ENCODE data around the gene LRRFIP2.
"Not testable (repeated sequence)": the region's sequence is repeated elsewhere in the genome, so short reads cannot be mapped to it uniquely, and the experiment has no call there.

The LRRFIP2 gene

DNA sequence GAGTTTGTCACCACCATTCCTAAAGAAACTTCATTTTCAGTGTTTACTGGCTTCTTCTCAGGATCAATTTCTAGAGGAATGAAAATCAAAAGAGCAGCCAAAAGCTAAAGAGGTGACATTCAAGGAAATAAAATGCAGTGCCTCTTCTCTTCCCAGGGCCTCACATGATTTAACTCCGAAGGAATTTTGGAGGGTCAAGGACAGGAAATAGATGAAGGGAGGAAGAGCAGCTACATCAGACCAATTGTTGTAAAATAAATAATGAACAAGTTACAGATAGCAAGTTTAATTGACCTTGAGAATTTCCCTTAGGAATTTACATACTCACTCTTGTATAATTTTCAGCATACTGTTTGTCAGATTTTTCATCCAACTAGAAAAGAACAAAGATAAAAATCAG is 78.1 kb downstream of the LRRFIP2 start:
- ATAC-seq (no peak), DNase-seq (ENCODE audit: low spot score in 2 of 2) (no peak)
- no peaks in the 10 kb centered on the region for H3K9me3 Mint-ChIP-seq
- no peak overlapping the region for H3K4me3 Mint-ChIP-seq
- H3K4me1 Mint-ChIP-seq: no peaks in the 10 kb centered on the region
- H3K27ac Mint-ChIP-seq: no peak overlapping the region
- H3K36me3 Mint-ChIP-seq: peaks cover 21% of the 10 kb centered on the region

DNA sequence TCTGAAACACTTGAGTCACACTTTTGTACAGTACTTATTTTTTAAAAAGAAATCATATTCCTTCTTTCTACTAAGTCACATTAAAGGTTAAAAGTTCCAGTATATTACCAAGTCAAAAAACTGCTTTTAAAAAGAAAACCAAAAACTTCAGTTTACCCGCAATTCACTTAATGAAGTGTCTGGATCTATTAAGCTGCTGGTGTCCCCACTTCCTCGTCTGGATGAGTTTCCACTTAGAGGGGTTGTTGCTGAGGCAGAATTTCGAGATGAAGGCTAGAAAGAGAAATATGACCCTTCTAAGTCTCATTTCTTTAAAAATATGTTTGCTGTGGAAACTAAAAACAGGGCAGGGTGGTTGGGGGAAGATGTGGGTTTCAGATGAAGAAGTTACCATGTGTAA is 79.7 kb downstream of the LRRFIP2 start:
- no peak for DNase-seq (ENCODE audit: low spot score in 2 of 2)
- no peak overlapping the region for H3K4me3 Mint-ChIP-seq
- H3K36me3 Mint-ChIP-seq: peaks cover 23% of the 10 kb centered on the region
- ATAC-seq: no peak
- H3K9me3 Mint-ChIP-seq: no peaks in the 10 kb centered on the region
- H3K27ac Mint-ChIP-seq: no peak overlapping the region
- no peaks in the 10 kb centered on the region for H3K4me1 Mint-ChIP-seq

DNA sequence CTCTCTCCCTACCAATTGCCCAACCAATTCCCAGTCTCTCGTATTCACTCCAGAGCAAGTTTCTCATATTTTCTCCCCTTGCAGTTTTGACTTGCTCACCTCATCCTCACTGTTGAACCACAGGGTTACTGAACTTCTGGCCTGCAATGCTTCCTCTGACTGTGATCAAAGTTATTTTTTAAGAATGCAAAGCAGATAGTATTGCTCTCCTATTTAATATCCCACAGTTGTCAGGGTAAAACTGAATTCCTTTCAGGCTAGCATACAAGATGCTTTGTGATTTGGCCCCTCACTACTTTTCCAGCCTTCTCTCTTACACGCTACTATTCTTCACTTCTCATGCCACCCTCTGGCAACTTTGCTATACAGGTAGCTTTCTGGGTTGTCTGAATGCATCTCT is 80.9 kb downstream of the LRRFIP2 start:
- DNase-seq (ENCODE audit: low spot score in 2 of 2): no peak
- no peak overlapping the region for H3K4me3 Mint-ChIP-seq
- no peak for ATAC-seq
- no peaks in the 10 kb centered on the region for H3K4me1 Mint-ChIP-seq
- peak overlapping the region; percentile 2 for H3K27ac Mint-ChIP-seq
- H3K9me3 Mint-ChIP-seq: no peaks in the 10 kb centered on the region
- H3K36me3 Mint-ChIP-seq: peaks cover 28% of the 10 kb centered on the region

GRCh38 chr3:37092484-37092883 is 81.9 kb downstream of the LRRFIP2 start:
- no peak overlapping the region for H3K4me3 Mint-ChIP-seq
- DNase-seq (ENCODE audit: low spot score in 2 of 2) (no peak), ATAC-seq (no peak)
- H3K27ac Mint-ChIP-seq: peak overlapping the region; percentile 2
- peaks cover 31% of the 10 kb centered on the region for H3K36me3 Mint-ChIP-seq
- H3K4me1 Mint-ChIP-seq: no peaks in the 10 kb centered on the region
- H3K9me3 Mint-ChIP-seq: no peaks in the 10 kb centered on the region

DNA sequence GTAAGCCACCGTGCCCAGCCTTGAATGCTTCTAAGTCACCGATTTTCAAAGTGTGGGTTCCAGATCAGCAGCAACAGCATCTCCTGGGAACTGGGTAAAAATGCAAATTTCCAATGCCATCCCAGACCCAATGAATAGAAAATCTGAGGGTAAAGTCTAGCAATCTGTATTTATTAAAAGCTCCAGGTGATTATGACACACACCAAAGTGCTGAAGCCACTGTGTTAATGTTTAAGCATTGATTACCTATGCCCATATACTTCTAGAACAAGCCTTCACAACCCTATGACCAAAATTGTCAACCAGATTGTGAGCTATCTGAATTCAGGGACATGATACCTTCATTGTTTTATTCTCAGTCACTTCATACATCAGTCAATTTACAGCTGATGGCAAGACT is 86.5 kb downstream of the LRRFIP2 start:
- Mint-ChIP-seq H3K9me3 (no peaks in the 10 kb centered on the region), H3K27ac (no peak overlapping the region), H3K4me1 (no peaks in the 10 kb centered on the region), H3K36me3 (peaks cover 41% of the 10 kb centered on the region), H3K4me3 (no peak overlapping the region)
- DNase-seq (ENCODE audit: low spot score in 2 of 2): no peak
- ATAC-seq: no peak

DNA sequence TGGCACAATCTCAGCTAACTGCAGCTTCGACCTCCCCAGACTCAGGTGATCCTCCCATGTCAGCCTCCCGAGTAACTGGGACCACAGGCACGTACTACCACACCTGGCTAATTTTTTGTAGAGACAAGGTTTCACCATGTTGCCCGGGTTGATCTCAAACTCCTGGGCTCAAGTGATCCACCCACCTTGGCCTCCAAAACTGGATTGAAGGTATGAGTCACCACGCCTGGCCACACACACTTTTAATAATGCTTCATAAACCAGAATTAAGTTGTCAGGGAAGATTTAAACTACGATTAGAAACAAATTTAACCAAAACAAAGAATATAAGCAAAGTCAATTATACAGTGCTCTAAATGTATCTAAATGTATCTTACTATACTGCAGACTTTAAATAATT is 87.5 kb downstream of the LRRFIP2 start:
- DNase-seq (ENCODE audit: low spot score in 2 of 2) (no peak), ATAC-seq (no peak)
- peaks cover 48% of the 10 kb centered on the region for H3K36me3 Mint-ChIP-seq
- no peak overlapping the region for H3K27ac Mint-ChIP-seq
- no peak overlapping the region for H3K4me3 Mint-ChIP-seq
- no peaks in the 10 kb centered on the region for H3K9me3 Mint-ChIP-seq
- no peaks in the 10 kb centered on the region for H3K4me1 Mint-ChIP-seq

DNA sequence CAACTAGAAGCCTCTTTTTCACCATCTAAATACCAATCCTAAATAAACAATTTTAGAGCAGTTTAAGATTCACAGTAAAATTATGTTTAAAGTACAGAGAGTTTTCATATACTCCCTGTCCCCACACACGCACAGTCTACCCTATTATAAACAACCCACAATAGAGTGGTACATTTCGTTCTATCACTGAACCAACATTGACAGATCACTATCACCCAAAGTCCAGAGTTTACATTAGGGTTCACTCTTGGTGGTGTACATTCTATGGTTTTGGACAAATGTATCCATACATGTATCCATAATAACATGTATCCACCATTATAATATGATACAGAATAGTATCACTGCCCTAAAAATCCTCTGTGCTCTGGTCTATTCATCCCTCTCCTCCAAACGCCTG is 92.1 kb downstream of the LRRFIP2 start:
- H3K4me1 Mint-ChIP-seq: no peaks in the 10 kb centered on the region
- ATAC-seq: no peak
- H3K4me3 Mint-ChIP-seq: no peak overlapping the region
- peaks cover 60% of the 10 kb centered on the region for H3K36me3 Mint-ChIP-seq
- no peaks in the 10 kb centered on the region for H3K9me3 Mint-ChIP-seq
- DNase-seq (ENCODE audit: low spot score in 2 of 2): no peak
- H3K27ac Mint-ChIP-seq: no peak overlapping the region

GRCh38 chr3:37075955-37076354 is 98.4 kb downstream of the LRRFIP2 start:
- Mint-ChIP-seq H3K4me1 (no peaks in the 10 kb centered on the region), H3K9me3 (no peaks in the 10 kb centered on the region), H3K36me3 (peaks cover 79% of the 10 kb centered on the region), H3K4me3 (no peak overlapping the region), H3K27ac (no peak overlapping the region)
- ATAC-seq (no peak), DNase-seq (ENCODE audit: low spot score in 2 of 2) (no peak)

- peaks cover 69% of the 10 kb centered on the region for H3K36me3 Mint-ChIP-seq
Measured at GRCh38 chr3:37074178-37074577, 100.2 kb downstream of the LRRFIP2 start.

GRCh38 chr3:37072892-37073291 is 101.5 kb downstream of the LRRFIP2 start:
- Mint-ChIP-seq H3K27ac (no peak overlapping the region), H3K4me3 (no peak overlapping the region), H3K4me1 (no peaks in the 10 kb centered on the region), H3K36me3 (peaks cover 62% of the 10 kb centered on the region), H3K9me3 (no peaks in the 10 kb centered on the region)
- ATAC-seq (no peak), DNase-seq (ENCODE audit: low spot score in 2 of 2) (no peak)

More at GRCh38 chr3:37074178-37074577, 100.2 kb downstream of the LRRFIP2 start:
- Mint-ChIP-seq H3K9me3 (no peaks in the 10 kb centered on the region), H3K4me1 (no peaks in the 10 kb centered on the region), H3K4me3 (no peak overlapping the region), H3K27ac (peak overlapping the region; percentile 8)
- no peak for ATAC-seq
- DNase-seq (ENCODE audit: low spot score in 2 of 2): no peak

GRCh38 chr3:37071921-37072320 is 102.5 kb downstream of the LRRFIP2 start:
- H3K4me3 Mint-ChIP-seq: no peak overlapping the region
- H3K27ac Mint-ChIP-seq: no peak overlapping the region
- DNase-seq (ENCODE audit: low spot score in 2 of 2) (no peak), ATAC-seq (no peak)
- peaks cover 62% of the 10 kb centered on the region for H3K36me3 Mint-ChIP-seq
- H3K9me3 Mint-ChIP-seq: no peaks in the 10 kb centered on the region
- H3K4me1 Mint-ChIP-seq: no peaks in the 10 kb centered on the region

DNA sequence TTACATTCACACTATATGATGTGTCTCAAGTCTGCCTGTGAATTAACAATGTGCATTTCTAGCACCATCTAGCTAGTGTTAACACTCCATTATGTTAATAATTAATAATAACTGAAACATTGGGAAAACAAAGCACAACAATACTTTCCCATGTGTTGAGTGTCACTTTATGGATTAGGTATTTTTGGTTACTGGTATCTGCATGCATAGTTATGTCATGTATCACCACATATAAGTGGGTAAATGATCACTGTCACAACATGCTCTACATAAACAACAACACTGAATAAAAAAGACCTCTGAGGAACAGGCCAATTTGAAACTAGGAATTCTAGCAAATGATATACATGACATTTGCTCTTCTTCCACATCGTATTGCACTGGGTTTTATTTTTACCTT is 106.4 kb downstream of the LRRFIP2 start:
- H3K4me3 Mint-ChIP-seq: no peak overlapping the region
- no peak overlapping the region for H3K27ac Mint-ChIP-seq
- DNase-seq (ENCODE audit: low spot score in 2 of 2) (no peak), ATAC-seq (no peak)
- peaks cover 44% of the 10 kb centered on the region for H3K36me3 Mint-ChIP-seq
- H3K9me3 Mint-ChIP-seq: no peaks in the 10 kb centered on the region
- no peaks in the 10 kb centered on the region for H3K4me1 Mint-ChIP-seq

- no peaks in the 10 kb centered on the region for H3K9me3 Mint-ChIP-seq
- ATAC-seq (no peak), DNase-seq (ENCODE audit: low spot score in 2 of 2) (no peak)
- H3K27ac Mint-ChIP-seq: no peak overlapping the region
- no peak overlapping the region for H3K4me3 Mint-ChIP-seq
- H3K36me3 Mint-ChIP-seq: peaks cover 44% of the 10 kb centered on the region
- no peaks in the 10 kb centered on the region for H3K4me1 Mint-ChIP-seq
Measured at GRCh38 chr3:37067577-37067976, 106.8 kb downstream of the LRRFIP2 start.

DNA sequence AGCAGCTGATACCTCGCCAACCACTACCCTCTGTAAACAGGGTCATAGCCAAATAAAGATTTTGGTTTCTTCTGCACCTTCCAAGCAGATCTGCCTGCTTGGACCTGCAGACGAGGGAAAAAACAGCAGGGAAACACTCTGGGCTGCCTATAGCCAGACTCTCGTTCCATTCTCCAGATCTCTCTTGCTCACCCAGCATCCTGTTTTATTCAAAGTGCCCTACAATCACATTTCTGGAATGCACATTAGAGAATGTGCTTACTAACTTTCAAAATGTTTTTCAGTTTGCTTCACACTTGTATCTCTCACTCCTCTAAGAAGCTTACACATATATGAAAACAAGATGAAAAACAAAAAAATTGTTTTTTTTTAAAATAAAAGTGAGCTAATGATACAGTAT is 109.6 kb downstream of the LRRFIP2 start:
- Mint-ChIP-seq H3K4me1 (no peaks in the 10 kb centered on the region), H3K9me3 (no peaks in the 10 kb centered on the region), H3K27ac (no peak overlapping the region), H3K4me3 (no peak overlapping the region), H3K36me3 (peaks cover 46% of the 10 kb centered on the region)
- ATAC-seq: no peak
- DNase-seq (ENCODE audit: low spot score in 2 of 2): no peak

GRCh38 chr3:37058117-37058516 is 116.3 kb downstream of the LRRFIP2 start:
- Mint-ChIP-seq H3K4me3 (no peak overlapping the region), H3K4me1 (peaks cover 23% of the 10 kb centered on the region), H3K36me3 (peaks cover 90% of the 10 kb centered on the region), H3K27ac (no peak overlapping the region), H3K9me3 (no peaks in the 10 kb centered on the region)
- no peak for ATAC-seq
- no peak for DNase-seq (ENCODE audit: low spot score in 2 of 2)

GRCh38 chr3:37056826-37057225 is 117.6 kb downstream of the LRRFIP2 start:
- peaks cover 91% of the 10 kb centered on the region for H3K36me3 Mint-ChIP-seq
- no peak overlapping the region for H3K4me3 Mint-ChIP-seq
- no peaks in the 10 kb centered on the region for H3K9me3 Mint-ChIP-seq
- DNase-seq (ENCODE audit: low spot score in 2 of 2) (no peak), ATAC-seq (no peak)
- H3K4me1 Mint-ChIP-seq: peaks cover 23% of the 10 kb centered on the region
- peak overlapping the region; percentile 77 for H3K27ac Mint-ChIP-seq

- Mint-ChIP-seq H3K27ac (peak overlapping the region; percentile 93), H3K4me1 (peaks cover 23% of the 10 kb centered on the region), H3K36me3 (peaks cover 91% of the 10 kb centered on the region)
- not testable (repeated sequence) for ATAC-seq; H3K9me3 Mint-ChIP-seq; H3K4me3 Mint-ChIP-seq; DNase-seq (ENCODE audit: low spot score in 2 of 2)
Measured at GRCh38 chr3:37055077-37055476, 119.3 kb downstream of the LRRFIP2 start.

Data from stimulated activated effector memory CD8-positive, alpha-beta T cell treated with anti-CD3 and anti-CD28 coated beads, Interleukin-12 subunit alpha, Interleukin-12 subunit beta, amount 100 ng/mL, for 72 hours (primary cell).